Hepatocyte (in vitro differentiated cells): ENCODE measurements around the gene ATF7. TPM values are rescaled to one million over a fixed set of nuclear protein-coding genes. Genes with fewer than 3 reads are reported as not detected.

Experiments
- DNase-seq: peaks from one replicate; pipeline ENCODE4 v3.0.0-alpha.2; 2016; ENCODE audit warnings: low spot score
- H2AFZ ChIP-seq: fragments of 200-600 bp; sonication (generic); 2 replicates; pipeline ENCODE4 v1.6.0; 2016; ENCODE audit warnings: antibody characterized with exemption, mild to moderate bottlenecking
- H3K27ac ChIP-seq: fragments of 200-600 bp; sonication (generic); 2 replicates; pipeline ENCODE4 v1.5.1; 2016; ENCODE audit warnings: mild to moderate bottlenecking
- H3K27me3 ChIP-seq: fragments of 200-600 bp; sonication (generic); 2 replicates; pipeline ENCODE4 v1.6.1; 2016
- H3K36me3 ChIP-seq: fragments of 200-600 bp; sonication (generic); replicated peaks from 2 replicates; pipeline ENCODE4 v1.5.1; 2016; ENCODE audit warnings: low read depth; ENCODE audit not compliant: insufficient read depth
- H3K4me1 ChIP-seq: fragments of 200-600 bp; sonication (generic); 2 replicates; pipeline ENCODE4 v1.5.1; 2016; ENCODE audit warnings: mild to moderate bottlenecking, moderate library complexity; ENCODE audit not compliant: insufficient read depth
- H3K4me2 ChIP-seq: fragments of 200-600 bp; sonication (generic); 2 replicates; pipeline ENCODE4 v1.6.0; 2016
- H3K4me3 ChIP-seq: fragments of 200-600 bp; sonication (generic); 2 replicates; pipeline ENCODE4 v1.5.1; 2016; ENCODE audit warnings: mild to moderate bottlenecking
- H3K79me2 ChIP-seq: fragments of 200-600 bp; sonication (generic); 2 replicates; pipeline ENCODE4 v1.6.0; 2017; ENCODE audit warnings: mild to moderate bottlenecking
- H3K9me2 ChIP-seq: fragments of 200-600 bp; sonication (generic); replicated peaks from 2 replicates; pipeline ENCODE4 v1.6.0; 2017; ENCODE audit warnings: mild to moderate bottlenecking; ENCODE audit not compliant: insufficient read depth
- H3K9me3 ChIP-seq: fragments of 200-600 bp; sonication (generic); 2 replicates; pipeline ENCODE4 v1.5.1; 2016; ENCODE audit warnings: low read depth, mild to moderate bottlenecking
- H4K20me1 ChIP-seq: fragments of 200-600 bp; sonication (generic); 2 replicates; pipeline ENCODE4 v1.6.0; 2016; ENCODE audit warnings: mild to moderate bottlenecking; ENCODE audit not compliant: insufficient read depth, poor library complexity, severe bottlenecking
- EZH2 ChIP-seq: fragments of 200-600 bp; sonication (generic); IDR thresholded peaks from 2 replicates; pipeline ENCODE4 v1.6.1; 2016; ENCODE audit warnings: antibody characterized with exemption, mild to moderate bottlenecking, borderline replicate concordance
- EZH2phosphoT487 ChIP-seq: fragments of 200-600 bp; sonication (generic); IDR thresholded peaks from one replicate; pipeline ENCODE4 v1.6.1; 2018; ENCODE audit warnings: antibody characterized with exemption, mild to moderate bottlenecking, low read depth, moderate library complexity; ENCODE audit not compliant: unreplicated experiment, severe bottlenecking
- WGBS: methylation state at CpG from one replicate; pipeline ENCODE4 v1.1.6; 2016; ENCODE audit warnings: low lambda C conversion rate; ENCODE audit errors: missing lambda C conversion rate; 5-methylcytosine and 5-hydroxymethylcytosine counted together
- polyA plus RNA-seq: library from polyadenylated mRNA; unstranded; fragments of >200 nt; fragmentation: Nextera tagmentation; extraction: Ambion mirVana; gene quantifications from 2 replicates; pipeline ENCODE4 v1.2.1, GENCODE V29; 2016
- total RNA-seq: library from RNA; depleted of rRNA; stranded (reverse); fragments of >200 nt; gene quantifications from 2 replicates; pipeline ENCODE4 v1.2.3, GENCODE V29; 2014
- TF ChIP-seq, protein P1 (sequence below): fragments of 200-600 bp; sonication (generic); IDR thresholded peaks from 2 replicates; pipeline ENCODE4 v1.5.1; 2016; ENCODE audit warnings: antibody characterized with exemption, mild to moderate bottlenecking; ENCODE audit not compliant: poor library complexity

Gene ATF7
- total and polyA plus RNA-seq, 2 experiments from 2014 or later = 17.8 to 19.2 TPM

DNA sequence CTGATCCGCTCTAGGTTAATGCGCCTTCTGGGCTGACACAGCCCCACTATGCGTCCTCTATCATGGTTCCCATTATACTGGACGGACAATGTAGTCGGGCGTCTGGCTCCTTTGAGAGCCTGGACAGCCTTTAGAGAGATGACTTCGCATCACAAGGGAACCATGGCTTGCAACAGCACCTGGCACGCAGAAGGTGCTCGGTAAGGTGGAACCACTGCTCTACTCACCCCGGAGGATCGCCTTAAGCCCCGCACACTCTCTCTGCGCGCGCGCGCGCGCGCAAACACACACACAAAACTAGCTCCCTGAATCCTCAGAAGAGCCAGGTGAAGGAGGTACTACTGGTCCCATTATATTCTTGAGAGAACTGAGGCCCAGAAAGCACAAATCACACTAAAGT is 134.0 kb downstream of the ATF7 start:
- TF ChIP-seq, protein P1, sequence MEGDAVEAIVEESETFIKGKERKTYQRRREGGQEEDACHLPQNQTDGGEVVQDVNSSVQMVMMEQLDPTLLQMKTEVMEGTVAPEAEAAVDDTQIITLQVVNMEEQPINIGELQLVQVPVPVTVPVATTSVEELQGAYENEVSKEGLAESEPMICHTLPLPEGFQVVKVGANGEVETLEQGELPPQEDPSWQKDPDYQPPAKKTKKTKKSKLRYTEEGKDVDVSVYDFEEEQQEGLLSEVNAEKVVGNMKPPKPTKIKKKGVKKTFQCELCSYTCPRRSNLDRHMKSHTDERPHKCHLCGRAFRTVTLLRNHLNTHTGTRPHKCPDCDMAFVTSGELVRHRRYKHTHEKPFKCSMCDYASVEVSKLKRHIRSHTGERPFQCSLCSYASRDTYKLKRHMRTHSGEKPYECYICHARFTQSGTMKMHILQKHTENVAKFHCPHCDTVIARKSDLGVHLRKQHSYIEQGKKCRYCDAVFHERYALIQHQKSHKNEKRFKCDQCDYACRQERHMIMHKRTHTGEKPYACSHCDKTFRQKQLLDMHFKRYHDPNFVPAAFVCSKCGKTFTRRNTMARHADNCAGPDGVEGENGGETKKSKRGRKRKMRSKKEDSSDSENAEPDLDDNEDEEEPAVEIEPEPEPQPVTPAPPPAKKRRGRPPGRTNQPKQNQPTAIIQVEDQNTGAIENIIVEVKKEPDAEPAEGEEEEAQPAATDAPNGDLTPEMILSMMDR = no peak
- TF ChIP-seq EZH2 (no peak), EZH2phosphoT487 (no peak)
- peak overlapping the region; percentile 91 for H3K27ac ChIP-seq
- H3K36me3 ChIP-seq = no peaks in the 10 kb centered on the region
- peak overlapping the region; percentile 88 for H3K4me2 ChIP-seq
- no peaks in the 10 kb centered on the region for H3K27me3 ChIP-seq
- peaks cover 30% of the 10 kb centered on the region for H3K4me1 ChIP-seq
- no peak for DNase-seq
- H2AFZ ChIP-seq = peak overlapping the region; percentile 34
- no peaks in the 10 kb centered on the region for H3K9me2 ChIP-seq
- H3K4me3 ChIP-seq = peak overlapping the region; percentile 45
- H3K79me2 ChIP-seq = peaks cover 49% of the 10 kb centered on the region
- no peaks in the 10 kb centered on the region for H3K9me3 ChIP-seq
- 40% methylated on average over 20 of the region's 20 CpGs for WGBS
- no peaks in the 10 kb centered on the region for H4K20me1 ChIP-seq

- H3K4me3 ChIP-seq = no peak overlapping the region
- no peaks in the 10 kb centered on the region for H3K9me3 ChIP-seq
- DNase-seq = no peak
- peaks cover 18% of the 10 kb centered on the region for H3K4me1 ChIP-seq
- peaks cover 38% of the 10 kb centered on the region for H3K79me2 ChIP-seq
- H2AFZ ChIP-seq = no peak overlapping the region
- TF ChIP-seq EZH2phosphoT487 (no peak), EZH2 (no peak)
- TF ChIP-seq, protein P1 = no peak
- H3K27ac ChIP-seq = no peak overlapping the region
- H3K9me2 ChIP-seq = no peaks in the 10 kb centered on the region
- WGBS = 71% methylated on average over 5 of the region's 5 CpGs
- no peaks in the 10 kb centered on the region for H3K27me3 ChIP-seq
- H4K20me1 ChIP-seq = no peaks in the 10 kb centered on the region
- no peak overlapping the region for H3K4me2 ChIP-seq
- H3K36me3 ChIP-seq = no peaks in the 10 kb centered on the region
These were observed 136.8 kb downstream of the ATF7 start for GRCh38 chr12:53489242-53489864.

GRCh38 chr12:53486736-53487487 is 139.3 kb downstream of the ATF7 start:
- Histone ChIP-seq H4K20me1 (peaks cover 5% of the 10 kb centered on the region), H3K4me1 (no peaks in the 10 kb centered on the region), H3K4me2 (no peak overlapping the region), H3K9me2 (no peaks in the 10 kb centered on the region), H3K79me2 (peaks cover 29% of the 10 kb centered on the region), H3K27me3 (no peaks in the 10 kb centered on the region), H3K4me3 (no peak overlapping the region), H2AFZ (no peak overlapping the region), H3K36me3 (no peaks in the 10 kb centered on the region), H3K27ac (no peak overlapping the region), H3K9me3 (no peaks in the 10 kb centered on the region)
- 89% methylated on average over 13 of the region's 17 CpGs for WGBS
- TF ChIP-seq, protein P1 = no peak
- TF ChIP-seq EZH2 = no peak
- TF ChIP-seq EZH2phosphoT487 = no peak
- DNase-seq = no peak
